AG08395 (cell line): ENCODE results near the gene ATF3.

Experiments used
- DNase-seq: peaks from one replicate; pipeline ENCODE4 v3.0.0; 2012; ENCODE audit warnings: mixed read lengths, low spot score

Gene ATF3

DNA sequence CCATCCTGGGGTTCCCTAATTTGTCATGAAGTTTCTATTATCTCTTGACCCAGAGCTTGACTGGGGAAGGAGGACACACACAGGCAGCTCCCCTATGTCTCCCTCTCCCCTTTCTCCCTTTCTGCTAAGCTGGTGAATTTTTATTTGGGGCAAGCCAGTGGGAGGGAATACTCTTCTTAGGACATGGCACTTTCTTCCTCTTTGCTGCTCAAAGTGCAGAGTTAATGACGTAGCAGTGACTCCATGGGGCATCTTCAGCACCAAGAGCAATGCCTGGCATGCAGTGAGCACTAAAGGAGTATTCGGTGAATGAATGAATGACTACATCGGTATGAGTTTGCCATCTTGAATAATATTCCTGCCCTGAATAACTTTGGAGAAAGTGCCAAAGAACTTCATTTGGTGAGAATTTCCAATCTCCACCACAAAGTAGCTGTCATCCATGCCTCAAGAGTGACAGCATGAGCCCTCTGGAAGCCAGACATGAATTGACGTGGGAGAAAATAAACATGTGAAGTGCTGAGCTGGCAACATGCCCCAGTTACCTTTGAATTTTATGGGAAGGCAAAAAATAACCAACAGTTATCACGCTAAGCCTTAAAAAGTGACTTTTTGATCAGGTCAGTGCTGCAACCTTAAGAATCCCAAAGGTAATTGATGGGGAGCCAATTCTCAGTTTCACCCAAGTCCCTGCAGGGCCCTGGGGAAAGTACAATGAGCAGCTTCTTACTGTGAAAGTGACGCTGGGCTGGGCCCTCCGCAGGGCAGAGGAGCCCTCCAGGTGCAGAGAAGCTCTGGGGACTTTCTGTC is 22.1 kb upstream of the ATF3 start:
- no peak for DNase-seq

DNA sequence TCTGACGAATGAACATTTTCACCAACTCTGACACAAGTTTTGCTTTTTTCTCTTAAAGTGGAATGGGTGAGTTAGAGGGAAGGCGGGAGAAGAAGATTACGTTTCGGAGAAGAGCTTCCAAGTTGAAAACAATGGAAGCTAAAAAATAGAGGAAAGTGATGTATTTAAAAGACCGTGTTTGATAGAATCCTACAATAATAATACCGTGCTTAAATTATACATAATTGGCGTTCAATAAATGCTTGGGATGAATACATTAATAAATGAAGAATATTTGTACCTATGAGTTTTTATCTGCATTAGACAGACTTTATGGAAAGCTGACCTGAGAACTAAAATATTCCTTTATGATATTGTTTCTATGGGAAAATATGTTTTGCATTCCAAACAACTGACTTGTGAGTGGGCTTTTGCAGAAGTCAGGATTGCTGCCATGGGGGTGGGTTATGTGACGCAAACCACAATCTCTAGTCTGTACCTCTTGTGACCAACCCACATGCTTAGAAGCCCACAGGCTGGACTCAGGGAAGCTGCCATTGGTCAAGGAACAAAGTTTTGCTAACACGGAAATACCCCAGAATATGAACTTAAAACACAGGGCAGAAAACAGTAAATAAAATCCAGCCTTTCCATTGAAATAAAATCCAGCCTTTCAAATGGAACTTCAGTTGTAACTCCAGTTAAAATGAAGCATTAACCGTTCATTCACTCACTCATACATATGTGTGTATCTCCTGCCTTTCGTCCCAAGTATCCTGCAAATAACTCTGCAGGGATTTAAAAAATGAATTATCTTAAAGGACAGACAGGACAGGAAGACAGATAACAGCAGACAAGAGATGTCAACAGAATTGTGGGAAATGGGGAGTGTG is 21.3 kb upstream of the ATF3 start:
- DNase-seq, result no peak

DNA sequence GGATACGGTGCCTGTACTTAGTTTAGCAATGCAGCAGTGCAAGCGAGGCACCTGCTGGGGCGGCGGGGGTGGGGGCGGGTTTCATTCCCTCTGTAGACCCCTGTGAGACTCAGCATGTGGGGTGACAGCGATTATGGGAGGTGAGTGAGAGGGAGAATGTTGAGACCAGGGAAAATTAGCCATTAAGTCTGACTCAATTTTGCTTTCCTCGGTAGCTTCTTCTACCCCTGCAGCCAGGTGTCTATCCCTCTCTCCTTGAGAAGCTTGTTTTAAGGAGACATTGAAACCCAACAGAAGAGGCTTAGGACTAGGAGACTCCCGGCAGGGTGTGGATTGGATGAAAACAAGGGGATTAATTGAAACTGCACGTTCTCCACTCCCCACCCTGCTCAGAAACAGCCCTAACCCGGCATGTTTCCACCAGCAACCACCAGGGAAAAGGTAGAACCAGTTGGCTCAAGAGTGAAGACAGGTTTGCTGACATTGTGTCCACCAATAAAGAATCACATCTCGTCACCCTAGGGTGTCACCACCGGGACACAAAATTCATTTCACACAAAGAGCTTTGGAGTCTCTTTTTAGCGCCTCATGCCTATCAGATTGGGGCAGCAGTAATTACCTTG is 20.6 kb upstream of the ATF3 start:
- DNase-seq, result no peak

DNA sequence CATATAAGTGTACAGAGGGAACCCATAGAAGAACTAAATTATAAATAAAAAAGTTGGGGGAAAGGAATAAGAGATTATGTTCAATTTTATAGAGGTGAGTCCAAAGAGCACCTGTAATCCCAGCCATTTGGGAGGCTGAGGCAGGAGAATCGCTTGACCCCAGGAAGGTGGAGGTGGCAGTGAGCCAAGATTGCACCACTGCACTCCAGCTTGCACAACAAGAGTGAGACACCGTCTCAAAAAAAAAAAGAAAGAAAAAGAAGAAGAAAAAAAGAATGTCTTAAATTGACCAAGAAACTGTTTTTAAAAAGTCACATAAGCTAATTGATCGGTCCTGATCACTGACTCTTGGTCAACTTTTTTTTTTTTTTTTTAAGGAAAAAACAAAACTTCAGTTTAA is 19.1 kb upstream of the ATF3 start:
- DNase-seq, result no peak

- DNase-seq, result no peak
Observed at GRCh38 chr1:212591922-212592321, 16.6 kb upstream of the ATF3 start.

DNA sequence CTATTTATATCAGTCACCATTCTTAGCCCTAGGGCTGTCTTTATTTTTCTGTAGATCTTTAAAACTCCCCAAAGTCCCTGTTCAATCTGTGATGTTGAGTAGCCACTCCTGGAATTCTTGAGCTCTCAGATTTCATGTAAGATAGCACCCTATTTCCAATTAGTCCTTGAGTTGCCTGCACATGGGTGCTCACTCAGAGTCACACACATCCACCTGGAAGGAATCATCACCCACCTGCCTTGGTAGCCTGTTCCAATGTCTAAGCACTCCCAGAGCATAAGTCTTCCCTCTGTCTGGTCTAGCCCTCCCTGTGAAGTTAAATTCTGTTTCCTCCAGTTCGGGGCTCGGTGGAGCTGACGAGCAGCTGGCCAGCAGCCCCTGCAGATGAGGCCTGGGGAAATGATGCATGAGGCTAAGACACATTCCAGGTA is 14.7 kb upstream of the ATF3 start:
- no peak for DNase-seq

DNA sequence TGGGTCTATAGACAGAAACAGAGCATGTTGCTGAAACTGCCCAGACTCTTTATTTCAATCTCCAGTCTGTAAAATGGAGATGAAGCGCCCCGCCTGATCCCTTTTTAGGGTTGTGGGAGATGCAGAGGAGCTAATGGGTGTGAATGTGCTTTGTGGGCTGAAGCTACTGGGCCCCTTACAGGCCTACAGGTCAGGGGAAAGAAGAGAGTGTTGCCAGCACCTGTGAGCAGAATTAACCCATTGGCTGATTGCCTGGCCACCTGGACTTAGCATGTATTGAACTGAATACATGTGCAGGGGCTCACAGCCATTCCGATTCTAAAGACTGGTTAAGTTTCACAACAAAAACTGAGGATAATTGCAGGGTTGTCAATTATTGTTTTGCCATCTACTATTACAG is 13.9 kb upstream of the ATF3 start:
- no peak for DNase-seq

DNA sequence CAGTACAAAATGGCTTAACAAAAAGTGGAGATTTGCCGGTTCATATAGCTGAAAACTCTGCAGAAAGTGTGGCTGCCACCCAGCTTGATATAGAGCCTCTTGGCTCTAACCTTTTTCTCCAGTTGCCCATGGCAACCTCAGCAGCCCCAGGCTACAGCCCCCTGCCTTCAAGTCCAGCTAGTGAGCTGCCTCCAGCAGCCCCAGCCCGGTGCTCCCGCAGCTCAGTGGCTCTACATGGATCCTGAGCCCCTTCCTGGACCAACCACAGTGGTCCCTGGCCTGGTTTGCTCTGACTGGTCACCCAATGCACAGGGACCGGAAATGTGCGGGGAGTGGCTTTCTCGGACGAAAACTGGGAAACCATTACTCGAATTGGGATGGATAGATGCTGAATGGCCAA is 13.3 kb upstream of the ATF3 start:
- no peak for DNase-seq

- DNase-seq, result peak; percentile 85
Observed at GRCh38 chr1:212595787-212596714, 12.5 kb upstream of the ATF3 start.

- no peak for DNase-seq
Observed at GRCh38 chr1:212596798-212597197, 11.8 kb upstream of the ATF3 start.

DNA sequence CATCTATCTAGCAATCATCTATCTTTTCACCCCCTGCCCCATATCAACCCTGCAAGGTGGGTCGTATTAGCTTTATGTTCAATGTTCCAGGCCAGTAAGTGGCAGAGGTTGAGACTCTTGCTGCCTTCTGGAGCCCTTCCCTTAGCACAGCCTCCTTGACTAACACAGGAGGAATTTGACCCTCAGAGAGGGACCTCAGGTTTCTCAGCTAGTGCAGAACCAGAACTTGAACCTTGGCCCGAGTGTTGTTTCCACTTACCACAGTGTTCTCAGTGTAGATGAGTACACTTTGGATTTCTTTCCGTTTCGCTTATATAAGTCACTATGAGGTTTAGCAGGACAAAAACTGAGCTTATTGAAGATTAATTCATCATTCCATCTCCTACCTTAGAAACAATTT is 11.1 kb upstream of the ATF3 start:
- DNase-seq, result no peak

DNA sequence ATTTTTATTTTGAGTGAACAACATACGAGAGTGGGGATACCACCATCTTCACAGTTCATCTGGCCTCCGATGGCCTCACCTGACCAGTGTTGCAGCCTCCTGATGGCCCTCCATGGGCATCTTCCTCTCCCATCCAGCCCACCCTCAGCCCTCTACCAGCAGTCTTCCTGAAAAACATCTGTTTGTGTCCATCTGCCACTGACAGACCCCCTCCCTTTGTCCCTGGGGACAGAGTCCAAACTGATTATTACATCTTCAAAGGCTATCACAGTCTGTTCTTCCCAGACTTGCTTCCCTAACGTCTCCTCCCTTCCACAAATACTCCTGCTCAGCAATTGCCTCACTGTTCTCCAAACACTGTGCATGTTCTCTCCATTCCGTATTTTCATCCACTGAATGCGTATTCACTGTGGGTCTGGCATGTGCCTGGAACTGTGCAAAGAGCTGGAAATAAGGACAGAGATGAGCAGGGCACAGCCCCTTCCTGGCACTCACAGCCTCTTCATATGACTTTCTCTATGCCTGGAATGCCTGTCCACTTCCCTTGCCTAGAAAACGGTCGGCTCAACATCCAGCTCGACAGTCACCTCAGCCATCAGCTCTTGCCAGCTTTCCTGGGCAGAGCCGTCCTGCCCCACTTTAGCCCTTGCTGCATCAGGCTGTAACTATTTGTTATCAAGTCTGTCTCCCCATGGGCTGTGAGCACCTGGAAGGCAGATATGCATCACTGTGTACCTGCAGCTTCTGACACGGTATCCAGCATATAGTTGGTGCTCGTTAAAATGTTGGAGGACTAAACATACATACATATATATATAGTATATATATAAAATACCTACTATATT is 8.3 kb upstream of the ATF3 start:
- DNase-seq, result no peak

- no peak for DNase-seq
Observed at GRCh38 chr1:212600980-212601379, 7.6 kb upstream of the ATF3 start.

DNA sequence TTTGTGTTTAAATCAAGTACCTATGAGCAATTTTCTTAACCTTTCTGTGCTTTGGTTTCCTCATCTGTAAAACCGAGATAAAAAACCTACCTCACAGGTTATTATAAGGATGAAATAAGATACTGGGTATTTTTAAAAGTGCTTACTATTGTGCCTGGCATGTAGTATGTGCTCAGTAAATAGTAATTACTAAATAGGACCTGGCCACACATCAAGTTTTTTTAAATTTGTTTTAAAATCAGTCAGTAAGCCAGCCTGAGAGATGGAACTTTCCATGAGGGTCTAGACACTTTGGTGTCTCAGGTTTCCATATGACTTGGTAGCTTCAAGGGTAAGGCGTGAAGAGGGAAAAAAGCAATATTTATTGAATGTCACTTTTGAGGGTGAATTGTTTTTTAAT is 7.0 kb upstream of the ATF3 start:
- no peak for DNase-seq

- no peak for DNase-seq
Observed at GRCh38 chr1:212605441-212606394, 2.8 kb upstream of the ATF3 start.

DNA sequence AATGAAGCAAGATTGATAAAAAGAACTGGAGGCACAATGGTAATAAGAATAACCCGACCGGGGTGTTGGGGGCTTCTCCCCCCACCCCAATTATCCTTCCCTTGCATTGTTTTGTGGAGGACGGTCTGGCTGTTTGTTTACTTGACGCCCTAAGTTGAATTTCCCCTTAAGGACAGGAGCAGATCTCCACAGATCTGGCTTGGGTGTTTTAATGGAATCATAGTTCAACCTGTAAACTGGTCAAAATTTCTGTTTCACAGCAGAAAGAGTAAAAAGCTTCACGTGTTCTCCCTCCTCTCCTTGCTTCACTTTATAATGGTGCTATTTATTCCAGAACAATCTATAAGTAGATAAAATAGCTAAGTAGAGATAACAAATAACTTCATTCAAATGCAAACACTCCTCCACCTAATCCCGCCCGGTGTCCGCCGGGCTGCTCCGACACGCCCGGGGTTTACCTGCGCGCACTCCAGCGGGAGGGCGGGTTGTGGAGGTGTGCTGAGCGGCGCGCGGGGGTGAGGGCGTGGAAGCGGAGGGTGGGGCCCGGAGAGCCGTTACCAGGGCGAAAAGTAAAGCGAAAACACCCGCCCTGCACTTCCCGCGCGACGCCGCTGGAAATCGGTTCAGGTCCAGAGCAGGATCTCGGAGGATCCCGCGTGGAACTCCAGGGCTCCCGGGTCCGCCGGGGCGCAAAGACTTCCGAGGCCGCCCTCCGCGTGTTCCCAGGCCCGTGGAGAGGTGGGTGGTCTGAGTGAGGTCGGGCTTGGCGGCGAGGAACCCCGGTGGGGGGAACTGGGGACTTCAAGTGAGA is 2.0 kb upstream of the ATF3 start:
- no peak for DNase-seq

GRCh38 chr1:212607206-212607912 is 1.2 kb upstream of the ATF3 start:
- no peak for DNase-seq

- no peak for DNase-seq
Observed at GRCh38 chr1:212607913-212608391, 609 bp upstream of the ATF3 start.
